SH-SY5Y (cell line): Measurements from ENCODE around the gene BAX.

Experiments used
- GATA2 ChIP-seq: IDR thresholded peaks from 2 replicates; pipeline ENCODE4 v1.6.1; 2011; ENCODE audit warnings: mild to moderate bottlenecking, low read depth, low read length
- GATA3 ChIP-seq: IDR thresholded peaks from 2 replicates; pipeline ENCODE4 v1.6.1; 2011; ENCODE audit warnings: low read depth, mild to moderate bottlenecking, low read length, moderate library complexity

DNA sequence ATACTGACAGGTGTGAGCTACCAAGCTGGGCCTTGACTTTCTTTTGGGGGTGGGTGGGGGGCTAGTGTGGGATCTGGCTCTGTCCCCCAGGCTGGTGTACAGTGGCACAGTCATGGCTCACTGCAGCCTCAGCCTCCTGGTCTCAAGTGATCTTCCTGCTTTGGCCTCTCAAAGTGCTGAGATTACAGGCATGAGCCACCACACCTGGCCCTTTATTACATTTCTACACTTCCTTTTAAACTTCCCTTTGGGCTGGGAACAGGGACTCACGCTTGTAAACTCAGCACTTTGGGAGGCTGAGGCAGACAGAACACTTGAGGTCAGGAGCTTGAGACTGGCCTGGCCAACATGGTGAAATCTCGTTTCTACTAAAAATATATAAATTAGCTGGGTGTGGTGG lies 22.4 kb downstream of the BAX start:
- no peak for TF ChIP-seq GATA2
- no peak for TF ChIP-seq GATA3
